ENCODE measurements around the gene TRIM59. TPM values are rescaled to one million over a fixed set of nuclear protein-coding genes. Genes with fewer than 3 reads are reported as not detected.

TRIM59 gene
- total and polyA plus RNA-seq, 2 experiments from 2014 or later = 11.1 to 15.5 TPM

- peaks cover 70% of the 10 kb centered on the region for H3K36me3 ChIP-seq
- no peaks in the 10 kb centered on the region for H3K9me3 ChIP-seq (ENCODE audit: low read depth)
- no peak overlapping the region for H3K27ac ChIP-seq
- H3K4me1 ChIP-seq (ENCODE audit: low read depth) = no peaks in the 10 kb centered on the region
- TF ChIP-seq, protein P1, sequence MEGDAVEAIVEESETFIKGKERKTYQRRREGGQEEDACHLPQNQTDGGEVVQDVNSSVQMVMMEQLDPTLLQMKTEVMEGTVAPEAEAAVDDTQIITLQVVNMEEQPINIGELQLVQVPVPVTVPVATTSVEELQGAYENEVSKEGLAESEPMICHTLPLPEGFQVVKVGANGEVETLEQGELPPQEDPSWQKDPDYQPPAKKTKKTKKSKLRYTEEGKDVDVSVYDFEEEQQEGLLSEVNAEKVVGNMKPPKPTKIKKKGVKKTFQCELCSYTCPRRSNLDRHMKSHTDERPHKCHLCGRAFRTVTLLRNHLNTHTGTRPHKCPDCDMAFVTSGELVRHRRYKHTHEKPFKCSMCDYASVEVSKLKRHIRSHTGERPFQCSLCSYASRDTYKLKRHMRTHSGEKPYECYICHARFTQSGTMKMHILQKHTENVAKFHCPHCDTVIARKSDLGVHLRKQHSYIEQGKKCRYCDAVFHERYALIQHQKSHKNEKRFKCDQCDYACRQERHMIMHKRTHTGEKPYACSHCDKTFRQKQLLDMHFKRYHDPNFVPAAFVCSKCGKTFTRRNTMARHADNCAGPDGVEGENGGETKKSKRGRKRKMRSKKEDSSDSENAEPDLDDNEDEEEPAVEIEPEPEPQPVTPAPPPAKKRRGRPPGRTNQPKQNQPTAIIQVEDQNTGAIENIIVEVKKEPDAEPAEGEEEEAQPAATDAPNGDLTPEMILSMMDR (IDR thresholded peaks at IDR 0.05; ENCODE audit: low read depth, low read length) = no peak
- H3K4me3 ChIP-seq = no peak overlapping the region
- no peaks in the 10 kb centered on the region for H3K27me3 ChIP-seq
- no peak for DNase-seq (ENCODE audit: low read depth in 1 of 2, low spot score in 1 of 2)
These were observed 32.3 kb downstream of the TRIM59 start for GRCh38 chr3:160417311-160417710.

DNA sequence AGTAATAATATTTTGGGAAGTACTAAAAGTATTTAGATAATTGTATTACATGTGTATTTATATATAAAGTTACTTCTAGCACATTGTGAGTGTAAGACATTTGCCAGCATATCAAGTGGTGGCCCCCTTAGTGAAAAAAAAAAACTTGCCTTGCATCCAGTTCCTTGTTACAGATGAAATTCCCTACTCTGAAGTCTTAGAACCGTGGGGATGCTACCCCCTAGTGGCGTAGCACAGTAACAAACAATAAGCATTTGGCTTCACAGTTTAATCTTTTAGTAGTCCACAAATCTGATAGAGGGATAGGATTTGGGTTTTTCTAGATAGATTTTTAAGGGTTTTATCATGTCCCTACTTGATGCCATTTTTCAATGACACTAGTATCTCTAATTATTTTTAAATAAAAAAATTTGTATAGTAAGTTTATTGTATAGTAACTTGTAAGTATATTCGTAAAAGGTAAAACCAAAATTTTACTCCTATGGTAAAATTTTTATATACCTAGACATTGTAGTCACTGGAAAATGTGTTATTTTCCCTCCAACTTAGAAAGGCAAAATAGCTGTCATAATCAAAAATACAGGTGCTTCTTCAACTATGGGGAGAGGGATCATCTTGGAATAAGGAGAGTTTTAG lies 35.9 kb downstream of the TRIM59 start:
- peak; percentile 76 to 89 for DNase-seq (ENCODE audit: low read depth in 1 of 2, low spot score in 1 of 2)
- H3K27ac ChIP-seq = no peak overlapping the region
- H3K4me1 ChIP-seq (ENCODE audit: low read depth) = no peaks in the 10 kb centered on the region
- H3K27me3 ChIP-seq = no peaks in the 10 kb centered on the region
- peaks cover 56% of the 10 kb centered on the region for H3K36me3 ChIP-seq
- H3K4me3 ChIP-seq = no peak overlapping the region
- no peaks in the 10 kb centered on the region for H3K9me3 ChIP-seq (ENCODE audit: low read depth)
- TF ChIP-seq, protein P1 (IDR thresholded peaks at IDR 0.05; ENCODE audit: low read depth, low read length) = peak; percentile 81

DNA sequence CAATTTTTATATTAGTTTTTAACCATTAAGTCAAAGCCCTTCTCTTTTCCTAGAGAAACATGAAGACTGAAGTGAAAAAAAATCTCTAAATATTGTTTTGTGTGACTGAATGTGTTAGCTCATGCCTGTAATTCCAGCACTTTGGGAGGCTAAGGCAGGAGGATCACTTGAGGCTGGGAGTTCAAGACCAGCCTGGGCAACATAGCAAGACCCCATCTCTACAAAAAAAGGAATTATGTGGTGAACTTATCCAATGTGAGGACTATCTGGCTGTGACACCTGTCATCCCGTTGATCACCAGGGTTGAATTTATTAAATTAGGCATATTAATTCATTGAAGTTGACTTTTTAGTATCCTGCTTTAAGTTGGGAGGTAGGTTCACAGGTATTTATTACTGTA lies 37.1 kb downstream of the TRIM59 start:
- H3K9me3 ChIP-seq (ENCODE audit: low read depth) = no peaks in the 10 kb centered on the region
- H3K4me1 ChIP-seq (ENCODE audit: low read depth) = no peaks in the 10 kb centered on the region
- H3K27ac ChIP-seq = no peak overlapping the region
- no peak overlapping the region for H3K4me3 ChIP-seq
- H3K27me3 ChIP-seq = no peaks in the 10 kb centered on the region
- DNase-seq (ENCODE audit: low read depth in 1 of 2, low spot score in 1 of 2) = no peak
- TF ChIP-seq, protein P1 (IDR thresholded peaks at IDR 0.05; ENCODE audit: low read depth, low read length) = no peak
- H3K36me3 ChIP-seq = peaks cover 45% of the 10 kb centered on the region

GRCh38 chr3:160409812-160410610 lies 39.6 kb downstream of the TRIM59 start:
- TF ChIP-seq, protein P1 (IDR thresholded peaks at IDR 0.05; ENCODE audit: low read depth, low read length) = no peak
- H3K36me3 ChIP-seq = peaks cover 42% of the 10 kb centered on the region
- no peaks in the 10 kb centered on the region for H3K9me3 ChIP-seq (ENCODE audit: low read depth)

GRCh38 chr3:160403796-160404470 lies 45.7 kb downstream of the TRIM59 start:
- Histone ChIP-seq H3K4me1 (ENCODE audit: low read depth) (peaks cover 25% of the 10 kb centered on the region), H3K27ac (no peak overlapping the region), H3K36me3 (peaks cover 19% of the 10 kb centered on the region), H3K9me3 (ENCODE audit: low read depth) (no peaks in the 10 kb centered on the region), H3K4me3 (no peak overlapping the region), H3K27me3 (no peaks in the 10 kb centered on the region)
- DNase-seq (ENCODE audit: low read depth in 1 of 2, low spot score in 1 of 2) = peak in 1 of 2 donors; percentile 49
- TF ChIP-seq, protein P1 (IDR thresholded peaks at IDR 0.05; ENCODE audit: low read depth, low read length) = no peak

More at GRCh38 chr3:160409812-160410610, 39.6 kb downstream of the TRIM59 start:
- Histone ChIP-seq H3K4me1 (ENCODE audit: low read depth) (no peaks in the 10 kb centered on the region), H3K27me3 (no peaks in the 10 kb centered on the region), H3K4me3 (no peak overlapping the region), H3K27ac (peak overlapping the region; percentile 4)
- peak in 1 of 2 donors; percentile 67 for DNase-seq (ENCODE audit: low read depth in 1 of 2, low spot score in 1 of 2)
